OCI-LY1 (cell line): Measurements from ENCODE around the gene ATXN3L.

ENCODE experiments used
- H2AFZ ChIP-seq: fragments of 200-600 bp; sonication (generic), shearing (Covaris generic); 2 replicates; pipeline ENCODE4 v1.6.0; 2014; ENCODE audit warnings: antibody characterized with exemption, mild to moderate bottlenecking, low read length
- H3F3A ChIP-seq: fragments of 200-600 bp; sonication (generic), shearing (Covaris generic); 2 replicates; pipeline ENCODE4 v1.6.0; 2014; ENCODE audit warnings: mild to moderate bottlenecking, antibody characterized with exemption, low read length, moderate library complexity; ENCODE audit not compliant: insufficient read depth
- H3K27ac ChIP-seq: fragments of 200-600 bp; sonication (generic); 2 replicates; pipeline ENCODE4 v1.5.1; 2014; ENCODE audit warnings: low read length, mixed run types, mild to moderate bottlenecking, low read depth; ENCODE audit not compliant: poor library complexity, severe bottlenecking
- H3K27me3 ChIP-seq: fragments of 200-600 bp; sonication (generic); 2 replicates; pipeline ENCODE4 v1.6.0; 2014; ENCODE audit warnings: antibody characterized with exemption, mild to moderate bottlenecking, low read length, moderate library complexity; ENCODE audit not compliant: insufficient read depth
- H3K36me3 ChIP-seq: fragments of 200-600 bp; sonication (generic); 2 replicates; pipeline ENCODE4 v1.6.1; 2014; ENCODE audit warnings: mild to moderate bottlenecking, antibody characterized with exemption, low read length, moderate library complexity, mixed read lengths; ENCODE audit not compliant: insufficient read depth
- H3K4me1 ChIP-seq: fragments of 200-600 bp; sonication (generic); 2 replicates; pipeline ENCODE4 v1.5.1; 2014; ENCODE audit warnings: mild to moderate bottlenecking, low read length, moderate library complexity; ENCODE audit not compliant: insufficient read depth, severe bottlenecking
- H3K4me2 ChIP-seq: fragments of 200-600 bp; sonication (generic), shearing (Covaris generic); 2 replicates; pipeline ENCODE4 v1.6.1; 2014; ENCODE audit warnings: low read length
- H3K4me3 ChIP-seq: fragments of 200-600 bp; sonication (generic); 2 replicates; pipeline ENCODE4 v1.5.1; 2014; ENCODE audit warnings: low read length, low read depth, mild to moderate bottlenecking, mixed read lengths; ENCODE audit not compliant: poor library complexity, severe bottlenecking
- H3K79me2 ChIP-seq: fragments of 200-600 bp; shearing (Covaris generic); 2 replicates; pipeline ENCODE4 v1.6.1; 2016; ENCODE audit warnings: mixed run types, low read length, mixed read lengths; ENCODE audit not compliant: insufficient read depth
- H3K9ac ChIP-seq: fragments of 200-600 bp; sonication (generic), shearing (Covaris generic); 2 replicates; pipeline ENCODE4 v1.6.1; 2014; ENCODE audit warnings: mild to moderate bottlenecking, low read length, mixed read lengths
- H3K9me2 ChIP-seq: fragments of 200-600 bp; sonication (generic), shearing (Covaris generic); 2 replicates; pipeline ENCODE4 v1.6.1; 2014; ENCODE audit warnings: low read depth, mild to moderate bottlenecking, low read length, mixed read lengths
- H3K9me3 ChIP-seq: fragments of 200-600 bp; shearing (Covaris generic); 2 replicates; pipeline ENCODE4 v1.6.1; 2014; ENCODE audit warnings: low read length, mixed read lengths
- H4K20me1 ChIP-seq: fragments of 200-600 bp; sonication (generic), shearing (Covaris generic); 2 replicates; pipeline ENCODE4 v1.6.0; 2016; ENCODE audit warnings: mild to moderate bottlenecking, low read length; ENCODE audit not compliant: insufficient read depth
- EZH2 ChIP-seq: fragments of 200-600 bp; sonication (generic), shearing (Covaris generic); IDR thresholded peaks from 2 replicates; pipeline ENCODE4 v1.8.0; 2017; ENCODE audit warnings: borderline replicate concordance, mixed run types, mild to moderate bottlenecking, antibody characterized with exemption, low read length, moderate library complexity, mixed read lengths
- TF ChIP-seq, protein P1 (sequence below): fragments of 200-600 bp; sonication (generic), shearing (Covaris generic); IDR thresholded peaks from 2 replicates; pipeline ENCODE4 v1.5.1; 2017; ENCODE audit warnings: mild to moderate bottlenecking, antibody characterized with exemption, low read length, moderate library complexity, mixed read lengths

Gene ATXN3L

DNA sequence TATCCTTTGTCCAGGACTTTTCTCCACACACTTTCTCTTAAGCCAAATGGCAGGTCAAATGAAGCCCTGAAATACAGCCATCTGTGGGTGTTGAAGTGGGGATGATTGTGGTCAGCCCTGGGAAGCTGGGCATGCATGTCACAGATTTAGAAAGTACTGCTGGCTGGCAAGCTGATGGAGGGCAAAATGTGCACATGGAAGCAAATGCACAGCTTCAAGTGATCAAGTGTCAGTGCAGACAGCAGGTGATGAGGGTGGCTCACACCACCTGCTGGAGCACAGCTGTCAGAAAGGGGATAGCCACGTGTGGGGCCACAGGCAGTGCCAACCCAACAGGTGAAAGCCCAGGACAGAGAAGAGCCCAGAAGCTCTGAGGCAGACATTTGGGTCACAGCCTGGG, 40.3 kb upstream of the ATXN3L start:
- H3K4me1 ChIP-seq: peaks cover 24% of the 10 kb centered on the region

DNA sequence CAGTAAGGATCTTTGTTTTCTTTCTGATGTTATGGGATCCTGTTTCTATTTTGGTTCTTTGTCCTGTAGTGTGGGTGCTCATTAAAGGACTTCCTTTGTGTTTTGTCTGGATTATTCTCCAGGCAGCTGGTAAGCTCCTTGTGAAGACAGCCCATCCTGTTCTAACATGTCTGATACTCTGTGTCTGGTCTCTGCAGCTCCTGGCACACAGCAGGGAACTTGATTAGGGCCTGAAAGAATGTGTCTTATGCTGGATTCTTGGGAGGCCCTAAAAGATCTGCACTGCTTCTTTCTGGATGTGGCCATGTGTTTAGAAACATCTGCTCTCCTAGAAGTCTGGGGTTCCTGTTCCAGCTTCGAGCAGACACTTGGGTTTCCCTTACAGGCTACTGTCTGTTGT, 38.1 kb upstream of the ATXN3L start:
- no peaks in the 10 kb centered on the region for H3K9me3 ChIP-seq
- H3K9me2 ChIP-seq: no peaks in the 10 kb centered on the region
- no peak for TF ChIP-seq EZH2
- TF ChIP-seq, protein P1, sequence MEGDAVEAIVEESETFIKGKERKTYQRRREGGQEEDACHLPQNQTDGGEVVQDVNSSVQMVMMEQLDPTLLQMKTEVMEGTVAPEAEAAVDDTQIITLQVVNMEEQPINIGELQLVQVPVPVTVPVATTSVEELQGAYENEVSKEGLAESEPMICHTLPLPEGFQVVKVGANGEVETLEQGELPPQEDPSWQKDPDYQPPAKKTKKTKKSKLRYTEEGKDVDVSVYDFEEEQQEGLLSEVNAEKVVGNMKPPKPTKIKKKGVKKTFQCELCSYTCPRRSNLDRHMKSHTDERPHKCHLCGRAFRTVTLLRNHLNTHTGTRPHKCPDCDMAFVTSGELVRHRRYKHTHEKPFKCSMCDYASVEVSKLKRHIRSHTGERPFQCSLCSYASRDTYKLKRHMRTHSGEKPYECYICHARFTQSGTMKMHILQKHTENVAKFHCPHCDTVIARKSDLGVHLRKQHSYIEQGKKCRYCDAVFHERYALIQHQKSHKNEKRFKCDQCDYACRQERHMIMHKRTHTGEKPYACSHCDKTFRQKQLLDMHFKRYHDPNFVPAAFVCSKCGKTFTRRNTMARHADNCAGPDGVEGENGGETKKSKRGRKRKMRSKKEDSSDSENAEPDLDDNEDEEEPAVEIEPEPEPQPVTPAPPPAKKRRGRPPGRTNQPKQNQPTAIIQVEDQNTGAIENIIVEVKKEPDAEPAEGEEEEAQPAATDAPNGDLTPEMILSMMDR: no peak
- H3F3A ChIP-seq: no peaks in the 10 kb centered on the region
- H4K20me1 ChIP-seq: no peaks in the 10 kb centered on the region
- H3K27ac ChIP-seq: peak overlapping the region; percentile 36
- H3K4me1 ChIP-seq: peaks cover 24% of the 10 kb centered on the region
- no peak overlapping the region for H3K4me2 ChIP-seq
- H3K9ac ChIP-seq: no peak overlapping the region; the same call in 1 of the 2 replicates
- H3K4me3 ChIP-seq: no peak overlapping the region
- no peaks in the 10 kb centered on the region for H3K27me3 ChIP-seq
- no peaks in the 10 kb centered on the region for H3K79me2 ChIP-seq
- no peaks in the 10 kb centered on the region for H3K36me3 ChIP-seq
- peak overlapping the region; percentile 75; the same call in 1 of the 2 replicates for H2AFZ ChIP-seq

More for the DNA sequence above, 40.3 kb upstream of the ATXN3L start:
- Histone ChIP-seq H3K9ac (no peak overlapping the region), H4K20me1 (no peaks in the 10 kb centered on the region), H2AFZ (no peak overlapping the region), H3K79me2 (no peaks in the 10 kb centered on the region), H3K9me2 (no peaks in the 10 kb centered on the region), H3K36me3 (no peaks in the 10 kb centered on the region), H3K4me3 (no peak overlapping the region), H3K27ac (peak overlapping the region; percentile 53), H3K9me3 (no peaks in the 10 kb centered on the region), H3K4me2 (no peak overlapping the region), H3F3A (no peaks in the 10 kb centered on the region), H3K27me3 (no peaks in the 10 kb centered on the region)
- TF ChIP-seq, protein P1: peak; percentile 27; the same call in 1 of the 2 replicates
- TF ChIP-seq EZH2: no peak

DNA sequence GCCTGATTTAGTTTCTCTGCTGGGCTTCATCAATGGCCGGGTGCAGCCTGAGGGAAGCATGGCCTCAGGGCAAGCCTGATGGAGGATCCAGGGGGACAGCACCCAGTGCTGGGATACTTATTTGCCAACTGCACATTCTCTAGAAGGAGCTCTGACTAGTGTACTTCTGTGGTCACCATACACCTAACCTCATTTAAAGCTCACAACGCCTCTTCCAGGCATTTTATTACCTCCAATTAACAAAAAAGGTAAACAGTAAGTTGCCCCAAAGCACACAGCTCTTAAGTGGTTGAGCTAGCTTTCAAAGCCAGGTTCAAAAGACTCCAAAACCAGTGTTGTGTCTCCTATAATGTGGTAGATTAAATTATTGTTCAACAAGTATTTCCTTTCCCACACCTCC, 26.8 kb upstream of the ATXN3L start:
- Histone ChIP-seq H3K9me2 (no peaks in the 10 kb centered on the region), H3K79me2 (no peaks in the 10 kb centered on the region), H4K20me1 (no peaks in the 10 kb centered on the region), H3K27me3 (no peaks in the 10 kb centered on the region), H3F3A (no peaks in the 10 kb centered on the region), H3K4me1 (peaks cover 31% of the 10 kb centered on the region), H3K27ac (peak overlapping the region; percentile 97), H3K9ac (no peak overlapping the region), H3K4me3 (no peak overlapping the region), H2AFZ (no peak overlapping the region), H3K9me3 (no peaks in the 10 kb centered on the region), H3K36me3 (no peaks in the 10 kb centered on the region), H3K4me2 (no peak overlapping the region)
- TF ChIP-seq, protein P1: no peak
- TF ChIP-seq EZH2: no peak
